Hematopoietic multipotent progenitor cell treated with erythropoietin and hydrocortisone succinate and interleukin-3 and kit ligand, for 4 days (in vitro differentiated cells): ENCODE results near the gene CNGA4.
"Not testable (repeated sequence)": the region's sequence is repeated elsewhere in the genome, so short reads cannot be mapped to it uniquely, and the experiment has no call there.

Experiments
- DNase-seq: peaks from one replicate; pipeline ENCODE4 v3.0.0-alpha.2; 2015

Gene CNGA4

DNA sequence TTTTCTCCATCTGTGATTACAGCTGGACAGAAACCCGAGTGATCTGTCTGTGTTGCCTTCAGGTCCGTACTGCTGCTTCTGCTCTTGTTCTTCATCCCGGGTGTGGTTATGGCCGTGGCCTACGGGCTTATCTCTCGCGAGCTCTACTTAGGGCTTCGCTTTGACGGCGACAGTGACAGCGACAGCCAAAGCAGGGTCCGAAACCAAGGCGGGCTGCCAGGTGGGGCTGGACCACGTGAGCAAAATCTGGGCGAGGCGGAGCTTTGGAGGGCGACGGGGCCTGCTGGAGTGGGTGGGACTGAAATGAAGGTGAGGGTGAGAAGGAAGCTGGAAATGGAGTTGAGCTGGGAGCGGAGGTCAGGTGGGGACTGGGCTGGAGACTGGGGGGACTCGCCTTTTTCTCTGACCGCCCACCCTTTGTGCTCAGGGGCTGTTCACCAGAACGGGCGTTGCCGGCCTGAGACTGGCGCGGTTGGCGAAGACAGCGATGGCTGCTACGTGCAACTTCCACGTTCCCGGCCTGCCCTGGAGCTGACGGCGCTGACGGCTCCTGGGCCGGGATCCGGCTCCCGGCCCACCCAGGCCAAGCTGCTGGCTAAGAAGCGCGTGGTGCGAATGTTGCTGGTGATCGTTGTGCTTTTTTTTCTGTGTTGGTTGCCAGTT lies 31.8 kb downstream of the CNGA4 start:
- DNase-seq, result peak; percentile 21

DNA sequence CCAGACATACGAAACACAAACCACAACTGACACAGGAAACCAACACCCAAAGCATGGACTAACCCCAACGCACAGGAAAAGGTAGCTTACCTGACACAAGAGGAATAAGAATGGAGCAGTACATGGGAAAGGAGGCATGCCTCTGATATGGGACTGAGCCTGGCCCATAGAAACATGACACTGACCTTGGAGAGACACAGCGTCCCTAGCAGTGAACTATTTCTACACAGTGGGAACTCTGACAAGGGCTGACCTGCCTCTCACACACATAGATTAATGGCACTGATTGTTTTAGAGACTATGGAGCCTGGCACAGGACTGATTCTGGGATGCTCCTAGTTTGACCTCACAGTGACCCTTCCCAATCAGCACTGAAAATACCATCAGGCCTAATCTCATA lies 32.7 kb downstream of the CNGA4 start:
- no peak for DNase-seq

DNA sequence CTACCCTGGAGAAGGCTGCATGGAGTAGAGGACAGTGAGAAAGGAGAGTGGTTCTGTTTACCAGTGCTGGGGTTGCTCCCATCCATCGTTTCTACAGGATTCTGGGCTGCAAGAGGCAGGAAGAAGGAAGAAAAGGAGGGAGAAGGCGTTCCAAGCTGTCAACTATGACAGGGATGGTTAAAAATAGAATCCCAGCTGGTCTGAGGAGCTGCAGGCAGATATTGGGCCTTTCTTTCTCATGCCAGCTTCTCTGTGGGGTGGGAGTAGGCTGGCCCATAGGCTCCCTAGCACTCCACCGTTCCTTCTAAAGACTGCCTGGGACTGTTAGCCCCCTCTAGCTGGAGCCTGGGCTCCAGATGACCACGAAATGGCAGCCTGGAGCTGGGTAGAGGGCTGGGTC lies 34.3 kb downstream of the CNGA4 start:
- no peak for DNase-seq

DNA sequence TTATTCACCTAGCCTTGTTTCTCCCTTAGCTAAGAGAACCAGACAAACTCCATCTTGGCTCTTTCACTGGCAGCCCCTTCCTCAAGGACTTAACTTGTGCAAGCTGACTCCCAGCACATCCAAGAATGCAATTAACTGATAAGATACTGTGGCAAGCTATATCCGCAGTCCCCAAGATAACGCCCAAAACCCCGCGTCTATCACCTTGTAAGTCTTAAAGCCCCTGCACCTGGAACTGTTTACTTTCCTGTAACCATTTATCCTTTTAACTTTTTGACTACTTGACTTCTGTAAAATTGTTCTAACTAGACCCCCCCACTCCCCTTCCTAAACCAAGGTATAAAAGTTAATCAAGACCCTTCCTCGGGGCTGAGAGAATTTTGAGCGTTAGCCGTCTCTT lies 41.9 kb downstream of the CNGA4 start:
- DNase-seq, result not testable (repeated sequence)

DNA sequence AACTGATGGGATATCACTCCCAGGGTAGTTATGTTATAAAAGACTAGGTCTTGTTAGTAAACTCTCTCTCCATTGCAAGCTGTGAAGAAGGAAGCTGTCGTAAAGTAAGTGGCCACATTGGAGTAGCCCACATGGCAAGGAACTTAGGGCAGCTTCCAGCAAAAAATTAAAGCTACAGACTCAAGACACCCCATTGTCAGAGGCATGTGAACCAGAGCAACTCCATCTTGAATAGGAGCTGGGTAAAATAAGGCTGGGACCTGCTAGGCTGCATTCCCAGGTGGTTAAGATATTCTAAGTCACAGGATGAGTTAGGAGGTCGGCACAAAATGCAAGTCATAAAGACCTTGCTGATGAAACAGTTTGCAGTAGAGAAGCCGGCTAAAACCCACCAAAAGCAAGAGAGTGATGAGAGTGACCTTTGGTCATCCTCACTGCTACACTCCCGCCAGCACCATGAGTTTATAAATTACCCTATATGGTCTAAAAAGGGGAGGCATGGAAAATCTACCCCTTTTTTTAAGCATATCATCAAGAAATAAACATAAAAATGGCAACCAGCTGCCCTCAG lies 44.6 kb downstream of the CNGA4 start:
- no peak for DNase-seq

DNA sequence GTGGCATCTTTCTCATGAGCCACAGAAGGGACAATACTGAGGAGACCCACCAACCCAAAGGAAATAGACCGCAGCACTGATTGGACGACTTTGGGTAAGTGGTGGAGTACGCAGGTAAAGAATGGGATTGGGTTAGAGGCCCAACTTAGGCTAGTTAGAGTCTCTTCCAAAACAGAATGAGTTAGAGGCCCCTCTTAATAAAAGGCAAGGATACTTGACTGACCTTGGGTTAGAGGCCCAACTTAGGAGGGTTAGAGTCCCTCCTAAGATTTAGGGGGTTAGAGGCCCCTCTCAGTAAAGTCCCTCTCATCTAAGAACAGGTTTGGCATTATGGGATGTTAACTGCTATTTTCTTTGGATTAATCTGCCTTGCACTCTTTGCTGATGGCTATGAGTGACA lies 45.4 kb downstream of the CNGA4 start:
- no peak for DNase-seq

DNA sequence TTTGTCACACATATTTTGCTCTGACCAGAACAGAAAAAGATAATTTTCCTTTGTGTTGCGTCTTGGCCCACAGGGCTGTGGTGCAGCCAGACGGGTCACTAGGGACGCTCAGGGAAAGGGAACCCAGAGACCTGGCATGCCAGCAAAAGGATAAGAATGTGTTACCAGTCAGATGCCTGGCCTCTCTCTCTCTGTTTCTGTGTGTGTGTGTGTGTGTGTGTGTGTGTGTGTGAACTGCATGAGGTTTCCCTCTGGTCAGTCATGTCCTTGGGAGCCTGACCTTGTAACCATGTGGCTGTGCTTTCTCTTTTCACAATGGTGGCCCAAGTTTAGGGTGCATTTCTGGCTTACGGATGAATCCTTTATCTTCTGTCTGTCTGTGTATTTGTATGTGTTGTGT lies 46.1 kb downstream of the CNGA4 start:
- DNase-seq, result no peak
